Astrocyte of the spinal cord (primary cell): ENCODE results near the gene CEBPE.

Experiments
- DNase-seq: peaks from one replicate; pipeline ENCODE4 v3.0.0; 2011; ENCODE audit warnings: low read depth, low spot score
- H3K4me3 ChIP-seq: 2 replicates; pipeline ENCODE4 v1.5.1; 2011; ENCODE audit warnings: low read depth, mild to moderate bottlenecking, low read length, moderate library complexity
- CTCF ChIP-seq: IDR thresholded peaks from 2 replicates; pipeline ENCODE4 v1.5.1; 2012; ENCODE audit warnings: low read depth, mild to moderate bottlenecking, low read length, inconsistent platforms
- in situ Hi-C: cut with HindIII; loops from 2 replicates; pipeline ENCODE4 v1.10.0; 2017; ENCODE audit warnings: low sequenced_read_pairs

The CEBPE gene

GRCh38 chr14:23139874-23140273 is 20.8 kb upstream of the CEBPE start:
- TF ChIP-seq CTCF: no peak
- in situ Hi-C loops: no loop called here
- no peak overlapping the region for H3K4me3 ChIP-seq
- no peak for DNase-seq

- no peak for DNase-seq
- TF ChIP-seq CTCF: no peak
- in situ Hi-C loops: no loop called here
- no peak overlapping the region for H3K4me3 ChIP-seq
Measured at GRCh38 chr14:23137813-23138535, 18.9 kb upstream of the CEBPE start.

GRCh38 chr14:23137192-23137812 is 18.2 kb upstream of the CEBPE start:
- H3K4me3 ChIP-seq: no peak overlapping the region
- in situ Hi-C loops: no loop called here
- DNase-seq: no peak
- TF ChIP-seq CTCF: no peak

GRCh38 chr14:23136566-23137133 is 17.6 kb upstream of the CEBPE start:
- no peak for TF ChIP-seq CTCF
- no peak for DNase-seq
- in situ Hi-C loops: no loop called here
- H3K4me3 ChIP-seq: no peak overlapping the region

- no peak for TF ChIP-seq CTCF
- in situ Hi-C loops: no loop called here
Measured at GRCh38 chr14:23132970-23133369, 13.9 kb upstream of the CEBPE start.

GRCh38 chr14:23131482-23131881 is 12.4 kb upstream of the CEBPE start:
- TF ChIP-seq CTCF: no peak
- no peak overlapping the region for H3K4me3 ChIP-seq
- no peak for DNase-seq
- in situ Hi-C loops: no loop called here

More at GRCh38 chr14:23132970-23133369, 13.9 kb upstream of the CEBPE start:
- no peak overlapping the region for H3K4me3 ChIP-seq
- no peak for DNase-seq
